DOHH2 (cell line): ENCODE data around the gene SLITRK3.

Source experiments
- H3F3A ChIP-seq: fragments of 200-600 bp; sonication (generic), shearing (Covaris generic); 2 replicates; pipeline ENCODE4 v1.6.0; 2016; ENCODE audit warnings: antibody characterized with exemption, mild to moderate bottlenecking; ENCODE audit not compliant: control insufficient read depth, insufficient read depth
- H3K27ac ChIP-seq: fragments of 200-600 bp; sonication (generic); 2 replicates; pipeline ENCODE4 v1.5.1; 2014; ENCODE audit warnings: low read depth, mild to moderate bottlenecking, low read length, moderate library complexity
- H3K27me3 ChIP-seq: fragments of 200-600 bp; sonication (generic); 2 replicates; pipeline ENCODE4 v1.6.1; 2014; ENCODE audit warnings: mild to moderate bottlenecking, low read length, mixed read lengths; ENCODE audit not compliant: control insufficient read depth
- H3K36me3 ChIP-seq: fragments of 200-600 bp; sonication (generic); 2 replicates; pipeline ENCODE4 v1.6.1; 2014; ENCODE audit warnings: mild to moderate bottlenecking, low read length, moderate library complexity, mixed read lengths; ENCODE audit not compliant: control insufficient read depth
- H3K4me1 ChIP-seq: fragments of 200-600 bp; sonication (generic); 2 replicates; pipeline ENCODE4 v1.6.1; 2014; ENCODE audit warnings: mild to moderate bottlenecking, low read length, mixed read lengths; ENCODE audit not compliant: control insufficient read depth
- H3K4me2 ChIP-seq: fragments of 200-600 bp; sonication (generic); 2 replicates; pipeline ENCODE4 v1.6.0; 2014; ENCODE audit warnings: mild to moderate bottlenecking, low read length, moderate library complexity
- H3K4me3 ChIP-seq: fragments of 200-600 bp; sonication (generic); 2 replicates; pipeline ENCODE4 v1.5.1; 2014; ENCODE audit warnings: mild to moderate bottlenecking, low read length, mixed read lengths
- H3K79me2 ChIP-seq: fragments of 200-600 bp; sonication (generic); 2 replicates; pipeline ENCODE4 v1.6.1; 2014; ENCODE audit warnings: mild to moderate bottlenecking, low read length, mixed read lengths; ENCODE audit not compliant: control insufficient read depth
- H3K9me2 ChIP-seq: fragments of 200-600 bp; sonication (generic); replicated peaks from 2 replicates; pipeline ENCODE4 v1.6.1; 2014; ENCODE audit warnings: mild to moderate bottlenecking, low read length, mixed read lengths; ENCODE audit not compliant: control insufficient read depth
- H3K9me3 ChIP-seq: fragments of 200-600 bp; sonication (generic); 2 replicates; pipeline ENCODE4 v1.6.1; 2014; ENCODE audit warnings: antibody characterized with exemption, low read length, mixed read lengths; ENCODE audit not compliant: control insufficient read depth, insufficient read depth
- H4K20me1 ChIP-seq: fragments of 200-600 bp; sonication (generic); 2 replicates; pipeline ENCODE4 v1.6.0; 2014; ENCODE audit warnings: low read depth, mild to moderate bottlenecking, antibody characterized with exemption, low read length, moderate library complexity; ENCODE audit not compliant: control insufficient read depth, insufficient read depth
- EZH2phosphoT487 ChIP-seq: fragments of 200-600 bp; sonication (generic); IDR thresholded peaks from 2 replicates; pipeline ENCODE4 v1.6.1; 2017; ENCODE audit warnings: borderline replicate concordance, mild to moderate bottlenecking, antibody characterized with exemption, low read length, moderate library complexity, mixed read lengths
- TF ChIP-seq, protein P1 (sequence below): fragments of 200-600 bp; sonication (generic); IDR thresholded peaks from one replicate; pipeline ENCODE4 v1.5.1; 2014; ENCODE audit warnings: antibody characterized with exemption, mild to moderate bottlenecking, low read depth, low read length; ENCODE audit not compliant: poor library complexity, severe bottlenecking

Gene SLITRK3

DNA sequence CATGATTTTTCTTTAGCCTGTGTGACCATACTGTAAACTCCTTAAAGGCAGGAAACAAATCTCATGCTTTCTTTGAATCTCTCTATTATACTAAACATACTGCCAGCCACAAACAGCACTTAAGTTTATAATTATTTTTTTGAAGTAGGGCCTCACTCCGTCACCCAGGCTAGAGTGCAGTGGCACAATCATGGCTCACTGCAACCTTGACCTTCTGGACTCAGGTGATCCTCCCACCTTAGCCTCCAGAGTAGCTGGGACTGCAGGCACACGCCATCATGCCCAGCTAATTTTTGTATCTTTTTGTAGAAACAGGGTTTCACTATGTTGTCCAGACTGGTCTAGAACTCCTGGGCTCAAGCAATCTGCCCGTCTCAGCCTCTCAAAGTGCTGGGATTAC is 14.5 kb upstream of the SLITRK3 start:
- H3K27me3 ChIP-seq: no peaks in the 10 kb centered on the region
- H3K27ac ChIP-seq: no peak overlapping the region
- no peaks in the 10 kb centered on the region for H3K4me1 ChIP-seq
- no peaks in the 10 kb centered on the region for H4K20me1 ChIP-seq
- H3K4me2 ChIP-seq: no peak overlapping the region
- H3K9me3 ChIP-seq: no peaks in the 10 kb centered on the region
- TF ChIP-seq, protein P1, sequence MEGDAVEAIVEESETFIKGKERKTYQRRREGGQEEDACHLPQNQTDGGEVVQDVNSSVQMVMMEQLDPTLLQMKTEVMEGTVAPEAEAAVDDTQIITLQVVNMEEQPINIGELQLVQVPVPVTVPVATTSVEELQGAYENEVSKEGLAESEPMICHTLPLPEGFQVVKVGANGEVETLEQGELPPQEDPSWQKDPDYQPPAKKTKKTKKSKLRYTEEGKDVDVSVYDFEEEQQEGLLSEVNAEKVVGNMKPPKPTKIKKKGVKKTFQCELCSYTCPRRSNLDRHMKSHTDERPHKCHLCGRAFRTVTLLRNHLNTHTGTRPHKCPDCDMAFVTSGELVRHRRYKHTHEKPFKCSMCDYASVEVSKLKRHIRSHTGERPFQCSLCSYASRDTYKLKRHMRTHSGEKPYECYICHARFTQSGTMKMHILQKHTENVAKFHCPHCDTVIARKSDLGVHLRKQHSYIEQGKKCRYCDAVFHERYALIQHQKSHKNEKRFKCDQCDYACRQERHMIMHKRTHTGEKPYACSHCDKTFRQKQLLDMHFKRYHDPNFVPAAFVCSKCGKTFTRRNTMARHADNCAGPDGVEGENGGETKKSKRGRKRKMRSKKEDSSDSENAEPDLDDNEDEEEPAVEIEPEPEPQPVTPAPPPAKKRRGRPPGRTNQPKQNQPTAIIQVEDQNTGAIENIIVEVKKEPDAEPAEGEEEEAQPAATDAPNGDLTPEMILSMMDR: no peak
- TF ChIP-seq EZH2phosphoT487: no peak
- no peaks in the 10 kb centered on the region for H3K79me2 ChIP-seq
- no peak overlapping the region for H3K4me3 ChIP-seq
- H3K9me2 ChIP-seq: no peaks in the 10 kb centered on the region
- no peaks in the 10 kb centered on the region for H3K36me3 ChIP-seq
- H3F3A ChIP-seq: no peaks in the 10 kb centered on the region

GRCh38 chr3:165210132-165210531 is 13.9 kb upstream of the SLITRK3 start:
- no peaks in the 10 kb centered on the region for H4K20me1 ChIP-seq
- H3K36me3 ChIP-seq: no peaks in the 10 kb centered on the region
- H3K4me3 ChIP-seq: no peak overlapping the region
- H3K4me1 ChIP-seq: no peaks in the 10 kb centered on the region
- H3K79me2 ChIP-seq: no peaks in the 10 kb centered on the region
- H3K9me3 ChIP-seq: no peaks in the 10 kb centered on the region
- TF ChIP-seq EZH2phosphoT487: no peak
- TF ChIP-seq, protein P1: peak; percentile 31
- H3K9me2 ChIP-seq: no peaks in the 10 kb centered on the region
- H3K27me3 ChIP-seq: no peaks in the 10 kb centered on the region
- no peak overlapping the region for H3K4me2 ChIP-seq
- H3F3A ChIP-seq: no peaks in the 10 kb centered on the region
- no peak overlapping the region for H3K27ac ChIP-seq

GRCh38 chr3:165206454-165207266 is 10.5 kb upstream of the SLITRK3 start:
- no peaks in the 10 kb centered on the region for H3K9me2 ChIP-seq
- no peaks in the 10 kb centered on the region for H3K4me1 ChIP-seq
- H3K4me3 ChIP-seq: no peak overlapping the region
- H4K20me1 ChIP-seq: no peaks in the 10 kb centered on the region
- no peaks in the 10 kb centered on the region for H3K79me2 ChIP-seq
- no peaks in the 10 kb centered on the region for H3K27me3 ChIP-seq
- H3K9me3 ChIP-seq: no peaks in the 10 kb centered on the region
- TF ChIP-seq EZH2phosphoT487: no peak
- TF ChIP-seq, protein P1: peak; percentile 85
- no peaks in the 10 kb centered on the region for H3F3A ChIP-seq
- H3K27ac ChIP-seq: no peak overlapping the region
- H3K36me3 ChIP-seq: no peaks in the 10 kb centered on the region
- H3K4me2 ChIP-seq: no peak overlapping the region
